OCI-LY7 (cell line): Measurements from ENCODE around the gene WRAP73.
A peak's percentile ranks its signal among the peaks of the same experiment; 100 is the strongest.

Source experiments
- CTCF ChIP-seq: fragments of 200-600 bp; sonication (generic); conservative IDR thresholded peaks from 2 replicates; pipeline ENCODE4 v1.5.1; 2014; ENCODE audit warnings: mild to moderate bottlenecking, antibody characterized with exemption, low read length, moderate library complexity, mixed read lengths
- EZH2phosphoT487 ChIP-seq: fragments of 200-600 bp; sonication (generic); IDR thresholded peaks from 2 replicates; pipeline ENCODE4 v1.6.1; 2018; ENCODE audit warnings: low read depth, borderline replicate concordance, mild to moderate bottlenecking, mixed run types, antibody characterized with exemption, low read length, moderate library complexity, mixed read lengths

DNA sequence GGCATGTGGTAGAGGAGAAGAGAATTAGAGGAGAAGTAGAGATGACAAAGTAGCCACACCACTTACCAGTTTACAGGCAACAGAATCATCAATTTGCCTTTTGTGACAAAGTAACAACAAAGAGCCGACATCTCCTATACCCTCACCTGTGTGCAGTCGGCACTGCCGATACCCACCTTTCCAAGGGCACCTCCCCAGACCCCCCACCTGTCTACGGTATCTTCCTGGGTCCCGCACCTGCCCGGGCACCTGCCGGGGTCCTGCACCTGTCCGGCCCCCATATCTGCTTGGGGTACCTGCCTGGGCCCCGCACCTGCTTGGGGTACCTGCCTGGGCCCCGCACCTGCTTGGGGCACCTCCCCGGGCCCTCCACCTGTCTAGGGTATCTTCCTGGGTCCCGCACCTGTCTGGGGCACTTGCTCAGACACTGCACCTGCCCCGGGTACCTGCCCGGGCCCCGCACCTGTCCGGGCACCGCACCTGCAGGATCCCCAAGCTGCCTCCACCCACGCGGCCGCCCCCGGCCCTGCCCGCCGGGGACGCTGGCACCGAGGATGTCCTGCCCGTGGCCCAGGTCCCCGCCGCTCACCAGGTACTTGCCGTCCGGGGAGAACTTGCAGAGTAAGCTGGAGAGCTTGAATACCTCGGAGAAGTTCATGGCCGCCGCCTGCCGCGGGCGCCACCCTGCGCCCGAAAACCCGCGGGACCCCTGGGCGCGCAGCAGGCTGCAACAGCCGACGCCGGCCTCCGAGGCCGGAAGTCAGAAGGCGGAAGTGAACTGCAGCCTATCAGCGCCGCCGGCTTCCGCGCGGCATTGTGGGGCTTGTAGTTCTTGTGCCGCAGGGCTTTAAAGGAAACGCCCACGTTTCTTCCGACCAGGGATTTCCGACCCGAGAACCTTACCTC lies at the start of gene WRAP73:
- TF ChIP-seq CTCF (peak; percentile 69), EZH2phosphoT487 (no peak)
